GM12878 (cell line): ENCODE results near the gene GNL3. TPM values are rescaled to one million over a fixed set of nuclear protein-coding genes. Genes with fewer than 3 reads are reported as not detected.

ENCODE experiments used
- ATAC-seq: fragments of 200-7000 bp; cut with Tn5 transposase; 3 replicates; pipeline ENCODE4 v1.9.1; 2020; ENCODE audit warnings: mild to moderate bottlenecking, moderate library complexity
- BruUV-seq: library from RNA; stranded (reverse); fragments of 400-500 nt; replicated peaks from 2 replicates; lab custom pipeline; 2021; lab: Mats Ljungman, UMichigan
- CTCF ChIA-PET: fragments of 300-600 bp; sonication (Branson Sonifier 250); formaldehyde crosslinking; extraction: SDS; loops from one replicate; lab custom pipeline; 2021; ENCODE audit warnings: inconsistent platforms; lab: Yijun Ruan, JAX
- POLR2A ChIA-PET: fragments of 350-600 bp; formaldehyde crosslinking; extraction: SDS; loops from one replicate; lab custom pipeline; 2021; ENCODE audit warnings: inconsistent platforms; lab: Charles Lee
- RAD21 ChIA-PET: fragments of 300-600 bp; sonication (Branson Sonifier 250); formaldehyde crosslinking; loops from one replicate; lab custom pipeline; 2023; ENCODE audit warnings: antibody characterized with exemption; ENCODE audit not compliant: unreplicated experiment; lab: Charles Lee
- SMC1A ChIA-PET: fragments of 300-600 bp; sonication (Branson Sonifier 250); formaldehyde crosslinking; loops from one replicate; lab custom pipeline; 2023; ENCODE audit not compliant: unreplicated experiment, uncharacterized antibody; lab: Charles Lee
- DNase-seq: peaks from one replicate; pipeline ENCODE4 v3.0.0-alpha.2; 2011; ENCODE audit warnings: low read depth, low spot score
- FAIRE-seq: peaks from 3 replicates; lab custom pipeline; 2011; peaks lifted over from hg19 to GRCh38; lab: Jason Lieb, UNC
- H2AFZ ChIP-seq: 2 replicates; pipeline ENCODE4 v1.6.0; 2011; ENCODE audit warnings: low read depth, low read length, control low read depth; ENCODE audit not compliant: control insufficient read depth
- H3K27ac ChIP-seq: 2 replicates; pipeline ENCODE4 v1.5.1; 2011; ENCODE audit warnings: control low read depth; ENCODE audit not compliant: control insufficient read depth, insufficient read depth
- H3K27me3 ChIP-seq, 2 experiments: replicated peaks in 1 of 2; 2 replicates each; pipeline versions ENCODE4 v1.6.0 to v1.6.1; 2011; ENCODE audit warnings: low read length in 1 of 2; ENCODE audit not compliant: control insufficient read depth in 2 of 2, insufficient read depth in 2 of 2
- H3K36me3 ChIP-seq, 2 experiments: 2 replicates each; pipeline ENCODE4 v1.5.1; 2011; ENCODE audit warnings: low read length in 1 of 2; ENCODE audit not compliant: control insufficient read depth in 2 of 2, insufficient read depth in 2 of 2
- H3K4me1 ChIP-seq: 2 replicates; pipeline ENCODE4 v1.6.1; 2011; ENCODE audit warnings: mild to moderate bottlenecking, low read length, moderate library complexity, mixed read lengths; ENCODE audit not compliant: control insufficient read depth, insufficient read depth
- H3K4me2 ChIP-seq: 2 replicates; pipeline ENCODE4 v1.6.0; 2011; ENCODE audit warnings: control low read depth; ENCODE audit not compliant: control insufficient read depth, insufficient read depth
- H3K4me3 ChIP-seq: fragments of 200-600 bp; sonication (generic); 2 replicates; pipeline ENCODE4 v1.5.1; 2016
- H3K79me2 ChIP-seq: 2 replicates; pipeline ENCODE4 v1.6.0; 2011; ENCODE audit warnings: low read length; ENCODE audit not compliant: control insufficient read depth, insufficient read depth
- H3K9ac ChIP-seq: 2 replicates; pipeline ENCODE4 v1.8.0; 2011; ENCODE audit warnings: low read length, control low read depth, mixed read lengths; ENCODE audit not compliant: control insufficient read depth, insufficient read depth
- H3K9me3 ChIP-seq: replicated peaks from 3 replicates; pipeline ENCODE4 v1.5.1; 2011; ENCODE audit warnings: mild to moderate bottlenecking, low read length; ENCODE audit not compliant: control insufficient read depth, insufficient read depth
- H4K20me1 ChIP-seq: 2 replicates; pipeline ENCODE4 v1.6.0; 2011; ENCODE audit not compliant: control insufficient read depth, insufficient read depth
- CHD1 ChIP-seq: IDR thresholded peaks from 2 replicates; pipeline ENCODE4 v1.6.1; 2012; ENCODE audit warnings: low read depth, low read length, improper control_type of control experiment
- ZNF274 ChIP-seq: IDR thresholded peaks from one replicate; pipeline ENCODE4 v1.8.0; 2011; ENCODE audit not compliant: insufficient read length, insufficient read depth
- WGBS: methylation state at CpG from one replicate; pipeline ENCODE4 v1.1.6; 2016; ENCODE audit warnings: low lambda C conversion rate; ENCODE audit not compliant: insufficient replicate concordance, insufficient coverage; ENCODE audit errors: missing lambda C conversion rate; 5-methylcytosine and 5-hydroxymethylcytosine counted together
- in situ Hi-C: fragments of 300-500 bp; cut with MboI; formaldehyde crosslinking; loops from 9 replicates; pipeline ENCODE4 v1.14.3; 2018; ENCODE audit warnings: mixed read lengths
- intact Hi-C: fragments of 100-400 bp; cut with micrococcal nuclease; formaldehyde crosslinking; loops from one replicate; pipeline ENCODE4 v1.14.2; 2022; ENCODE audit not compliant: unreplicated experiment
- polyA plus RNA-seq, 11 experiments: library from polyadenylated mRNA; depleted of rRNA in 4 of 11; unstranded in 6 of 11; stranded (reverse) in 5 of 11; fragments of >200 nt; fragmentation: Nextera tagmentation in 4 of 11; fragmentation: Illumina TruSeq in 1 of 11; extraction: Ambion mirVana in 4 of 11; extraction: Trizol in 1 of 11; gene quantifications; 1 replicate in 1 of 11; 2 replicates in 10 of 11; pipeline versions ENCODE4 v1.2.1 to v1.2.3, GENCODE V29; 2011 to 2016; ENCODE audit warnings: inconsistent platforms in 2 of 11, missing spikeins in 2 of 11, low read depth in 1 of 11
- total RNA-seq, 4 experiments: library from RNA; depleted of rRNA in 3 of 4; stranded (reverse); fragments of >200 nt in 3 of 4; fragmentation: Illumina TruSeq in 1 of 4; extraction: Trizol in 1 of 4; gene quantifications; 2 replicates each; pipeline versions ENCODE4 v1.2.1 to v1.2.3, GENCODE V29; 2013 to 2021
- TF ChIP-seq, protein P1 (sequence below): fragments of 450-650 bp; formaldehyde crosslinking; IDR thresholded peaks from 2 replicates; pipeline ENCODE4 v1.4.0; 2020; ENCODE audit warnings: mild to moderate bottlenecking, moderate library complexity

The GNL3 gene
- total and polyA plus RNA-seq, 10 of the 15 experiments (the other 5 are each of a cell fraction or from before 2014, with no cell fraction given) = 172 to 368 (median 257) TPM

DNA sequence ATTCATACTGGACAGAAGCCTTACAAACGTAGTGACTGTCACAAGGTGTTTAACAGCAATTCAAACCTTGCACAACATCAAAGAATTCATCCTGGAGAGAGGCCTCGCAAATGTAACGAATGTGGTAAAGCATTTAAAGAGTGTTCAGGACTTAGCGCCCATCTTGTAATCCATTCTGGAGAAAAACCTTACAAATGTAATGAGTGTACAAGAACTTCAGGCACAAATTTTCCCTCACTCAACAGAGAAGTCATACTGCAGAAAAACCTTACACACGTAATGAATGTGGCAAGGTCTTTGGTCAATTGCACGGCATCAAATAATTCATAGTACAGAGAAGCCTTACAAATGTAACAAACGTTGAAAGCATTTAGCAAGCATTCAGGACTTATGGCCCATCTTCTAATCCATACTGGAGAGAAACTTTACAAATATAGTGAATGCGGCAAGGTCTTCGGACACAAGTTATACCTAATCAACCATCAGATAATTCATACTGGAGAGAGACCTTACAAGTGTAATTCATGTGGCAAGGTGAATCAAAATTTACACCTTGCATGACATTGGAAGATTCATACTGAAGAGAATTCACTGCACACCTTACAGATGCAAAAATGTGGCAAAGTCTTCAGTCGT lies 47.5 kb downstream of the GNL3 start:
- H2AFZ ChIP-seq = no peak overlapping the region
- DNase-seq = no peak
- no peak overlapping the region for H3K27ac ChIP-seq
- no peak overlapping the region for H3K4me2 ChIP-seq
- H3K9me3 ChIP-seq = peaks cover 18% of the 10 kb centered on the region
- H4K20me1 ChIP-seq = no peaks in the 10 kb centered on the region
- TF ChIP-seq CHD1 (no peak), ZNF274 (peak; percentile 54)
- TF ChIP-seq, protein P1, sequence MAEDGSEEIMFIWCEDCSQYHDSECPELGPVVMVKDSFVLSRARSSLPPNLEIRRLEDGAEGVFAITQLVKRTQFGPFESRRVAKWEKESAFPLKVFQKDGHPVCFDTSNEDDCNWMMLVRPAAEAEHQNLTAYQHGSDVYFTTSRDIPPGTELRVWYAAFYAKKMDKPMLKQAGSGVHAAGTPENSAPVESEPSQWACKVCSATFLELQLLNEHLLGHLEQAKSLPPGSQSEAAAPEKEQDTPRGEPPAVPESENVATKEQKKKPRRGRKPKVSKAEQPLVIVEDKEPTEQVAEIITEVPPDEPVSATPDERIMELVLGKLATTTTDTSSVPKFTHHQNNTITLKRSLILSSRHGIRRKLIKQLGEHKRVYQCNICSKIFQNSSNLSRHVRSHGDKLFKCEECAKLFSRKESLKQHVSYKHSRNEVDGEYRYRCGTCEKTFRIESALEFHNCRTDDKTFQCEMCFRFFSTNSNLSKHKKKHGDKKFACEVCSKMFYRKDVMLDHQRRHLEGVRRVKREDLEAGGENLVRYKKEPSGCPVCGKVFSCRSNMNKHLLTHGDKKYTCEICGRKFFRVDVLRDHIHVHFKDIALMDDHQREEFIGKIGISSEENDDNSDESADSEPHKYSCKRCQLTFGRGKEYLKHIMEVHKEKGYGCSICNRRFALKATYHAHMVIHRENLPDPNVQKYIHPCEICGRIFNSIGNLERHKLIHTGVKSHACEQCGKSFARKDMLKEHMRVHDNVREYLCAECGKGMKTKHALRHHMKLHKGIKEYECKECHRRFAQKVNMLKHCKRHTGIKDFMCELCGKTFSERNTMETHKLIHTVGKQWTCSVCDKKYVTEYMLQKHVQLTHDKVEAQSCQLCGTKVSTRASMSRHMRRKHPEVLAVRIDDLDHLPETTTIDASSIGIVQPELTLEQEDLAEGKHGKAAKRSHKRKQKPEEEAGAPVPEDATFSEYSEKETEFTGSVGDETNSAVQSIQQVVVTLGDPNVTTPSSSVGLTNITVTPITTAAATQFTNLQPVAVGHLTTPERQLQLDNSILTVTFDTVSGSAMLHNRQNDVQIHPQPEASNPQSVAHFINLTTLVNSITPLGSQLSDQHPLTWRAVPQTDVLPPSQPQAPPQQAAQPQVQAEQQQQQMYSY (CRISPR knock-in tag) = no peak
- WGBS = 96% methylated on average over 10 of the region's 10 CpGs
- no TSS peak for BruUV-seq
- no peak overlapping the region for H3K4me3 ChIP-seq
- H3K79me2 ChIP-seq = no peaks in the 10 kb centered on the region
- in situ Hi-C loops = no loop called here
- H3K36me3 ChIP-seq = peaks cover 0 to 8% of the 10 kb centered on the region in 2 experiments; a peak in 2 of 4 replicates
- H3K27me3 ChIP-seq = no peaks in the 10 kb centered on the region
- H3K9ac ChIP-seq = no peak overlapping the region
- no peak for FAIRE-seq
- ChIA-PET SMC1A (interaction anchor here (1.0 kb wide), 2 partner anchors 23 to 275 kb away, joined by 3 read pairs; no protein-coding TSS in a partner anchor), RAD21 (no interaction called here), CTCF (interaction anchor here (1.1 kb wide), 1 partner anchor 8 kb away, joined by 3 read pairs; no protein-coding TSS in a partner anchor), POLR2A (no interaction called here)
- no peaks in the 10 kb centered on the region for H3K4me1 ChIP-seq
- no peak for ATAC-seq
- intact Hi-C loops = no loop called here
